HepG2 (cell line): ENCODE measurements around the gene PRUNE1. TPM values are rescaled to one million over a fixed set of nuclear protein-coding genes. Genes with fewer than 3 reads are reported as not detected.

Source experiments
- ATAD3A ChIP-seq: sonication (generic); formaldehyde crosslinking; IDR thresholded peaks from 2 replicates; pipeline ENCODE4 v1.4.0; 2020; ENCODE audit warnings: missing genetic modification reagents
- BHLHE40 ChIP-seq: IDR thresholded peaks from 2 replicates; pipeline ENCODE4 v1.6.1; 2011; ENCODE audit warnings: low read length, improper control_type of control experiment
- CCDC6 ChIP-seq: sonication (generic); formaldehyde crosslinking; IDR thresholded peaks from 2 replicates; pipeline ENCODE4 v1.8.1; 2022; ENCODE audit warnings: mild to moderate bottlenecking, missing genetic modification reagents, moderate library complexity
- DBP ChIP-seq: sonication (generic); formaldehyde crosslinking; IDR thresholded peaks from 2 replicates; pipeline ENCODE4 v1.4.0; 2020; ENCODE audit warnings: missing genetic modification reagents; ENCODE audit errors: not compliant biosample characterization
- ELF1 ChIP-seq: sonication (generic); formaldehyde crosslinking; IDR thresholded peaks from 2 replicates; pipeline ENCODE4 v1.4.0; 2020; ENCODE audit warnings: missing genetic modification reagents
- FOXK1 ChIP-seq: sonication (generic); formaldehyde crosslinking; IDR thresholded peaks from 2 replicates; pipeline ENCODE4 v1.4.0; 2020; ENCODE audit warnings: low read depth, missing genetic modification reagents, borderline replicate concordance
- GMEB2 ChIP-seq: IDR thresholded peaks from 2 replicates; pipeline ENCODE4 v1.6.1; 2016; ENCODE audit warnings: missing biosample characterization, missing genetic modification reagents, low read depth
- ISL2 ChIP-seq: sonication (generic); formaldehyde crosslinking; IDR thresholded peaks from 2 replicates; pipeline ENCODE4 v1.5.0; 2020; ENCODE audit warnings: missing genetic modification reagents
- MAF1 ChIP-seq: sonication (generic); formaldehyde crosslinking; IDR thresholded peaks from 2 replicates; pipeline ENCODE4 v1.5.0; 2020; ENCODE audit warnings: missing genetic modification reagents, borderline replicate concordance
- POLR2A ChIP-seq, 2 experiments: IDR thresholded peaks; 2 replicates each; pipeline ENCODE4 v1.6.1; 2011; ENCODE audit warnings: low read depth in 2 of 2, low read length in 2 of 2, mild to moderate bottlenecking in 1 of 2, moderate library complexity in 1 of 2; ENCODE audit not compliant: insufficient read depth in 1 of 2
- POLR2G ChIP-seq: fragments of 200-400 bp; formaldehyde crosslinking; IDR thresholded peaks from 2 replicates; pipeline ENCODE4 v1.6.1; 2018; ENCODE audit warnings: mild to moderate bottlenecking, low read depth, low read length, moderate library complexity
- SAFB2 ChIP-seq: sonication (generic); formaldehyde crosslinking; IDR thresholded peaks from 2 replicates; pipeline ENCODE4 v1.5.1; 2020; ENCODE audit warnings: missing genetic modification reagents, low read depth, mild to moderate bottlenecking, borderline replicate concordance
- SMAD3 ChIP-seq: sonication (generic); formaldehyde crosslinking; IDR thresholded peaks from 2 replicates; pipeline ENCODE4 v1.4.0; 2020; ENCODE audit warnings: missing genetic modification reagents
- SP140L ChIP-seq: sonication (generic); formaldehyde crosslinking; IDR thresholded peaks from 2 replicates; pipeline ENCODE4 v1.4.0; 2020; ENCODE audit warnings: missing genetic modification reagents, borderline replicate concordance
- SPEN ChIP-seq: sonication (generic); formaldehyde crosslinking; IDR thresholded peaks from 2 replicates; pipeline ENCODE4 v1.5.1; 2020; ENCODE audit warnings: low read depth, mild to moderate bottlenecking, missing genetic modification reagents
- TBX3 ChIP-seq: fragments of 450-650 bp; IDR thresholded peaks from 2 replicates; pipeline ENCODE4 v1.6.1; 2017; ENCODE audit warnings: antibody characterized with exemption, mild to moderate bottlenecking, inconsistent platforms, borderline replicate concordance
- THAP11 ChIP-seq: IDR thresholded peaks from 2 replicates; pipeline ENCODE4 v1.6.1; 2016; ENCODE audit warnings: missing biosample characterization, missing genetic modification reagents
- ZNF12 ChIP-seq: sonication (generic); formaldehyde crosslinking; IDR thresholded peaks from 2 replicates; pipeline ENCODE4 v1.5.0; 2020; ENCODE audit warnings: missing genetic modification reagents
- ZNF292 ChIP-seq: sonication (generic); formaldehyde crosslinking; IDR thresholded peaks from 2 replicates; pipeline ENCODE4 v1.8.1; 2022; ENCODE audit warnings: mild to moderate bottlenecking, low read depth, missing genetic modification reagents, borderline replicate concordance
- ZNF34 ChIP-seq: sonication (generic); formaldehyde crosslinking; IDR thresholded peaks from 2 replicates; pipeline ENCODE4 v1.4.0; 2020; ENCODE audit warnings: mild to moderate bottlenecking, missing genetic modification reagents, borderline replicate concordance
- ZNF430 ChIP-seq: sonication (generic); formaldehyde crosslinking; IDR thresholded peaks from 2 replicates; pipeline ENCODE4 v1.9.0; 2021; ENCODE audit warnings: mild to moderate bottlenecking, missing genetic modification reagents
- ZNF589 ChIP-seq: sonication (generic); formaldehyde crosslinking; conservative IDR thresholded peaks from 2 replicates; pipeline ENCODE4 v1.8.0; 2022; ENCODE audit warnings: mild to moderate bottlenecking, moderate library complexity, missing genetic modification reagents
- ZNF782 ChIP-seq: sonication (generic); formaldehyde crosslinking; IDR thresholded peaks from 2 replicates; pipeline ENCODE4 v1.4.0; 2020; ENCODE audit warnings: missing genetic modification reagents, mild to moderate bottlenecking, borderline replicate concordance
- ZNF784 ChIP-seq: sonication (generic); formaldehyde crosslinking; IDR thresholded peaks from 2 replicates; pipeline ENCODE4 v1.5.1; 2020; ENCODE audit warnings: missing genetic modification reagents, mild to moderate bottlenecking, borderline replicate concordance
- ZSCAN31 ChIP-seq: sonication (generic); formaldehyde crosslinking; IDR thresholded peaks from 2 replicates; pipeline ENCODE4 v1.5.0; 2020; ENCODE audit warnings: low read depth, mild to moderate bottlenecking, missing genetic modification reagents
- polyA plus RNA-seq, 8 experiments: library from polyadenylated mRNA; depleted of rRNA in 3 of 8; stranded (reverse) in 7 of 8; unstranded in 1 of 8; fragments of >200 nt; fragmentation: Illumina TruSeq in 4 of 8; extraction: Trizol in 4 of 8; gene quantifications; 2 replicates each; pipeline versions ENCODE4 v1.2.1 to v1.2.3, GENCODE V29; 2011 to 2016; ENCODE audit warnings: low read depth in 4 of 8, missing spikeins in 1 of 8, mixed read lengths in 1 of 8; ENCODE audit not compliant: insufficient read depth in 1 of 8
- total RNA-seq, 5 experiments: library from RNA; depleted of rRNA; stranded (reverse); fragments of >200 nt; fragmentation: Illumina TruSeq; extraction: Trizol; gene quantifications; 2 replicates each; pipeline ENCODE4 v1.2.3, GENCODE V29; 2016; ENCODE audit warnings: low read depth in 1 of 5
- TF ChIP-seq, protein P1 (sequence below): sonication (generic); formaldehyde crosslinking; IDR thresholded peaks from 2 replicates; pipeline ENCODE4 v1.5.0; 2020; ENCODE audit warnings: mild to moderate bottlenecking, missing genetic modification reagents

Gene PRUNE1
- total and polyA plus RNA-seq, 2 of the 13 experiments (the other 11 are each of a cell fraction or from before 2014, with no cell fraction given) = 19.0 to 31.9 TPM

- TF ChIP-seq SAFB2 = peak; percentile 69; the same call in 1 of the 2 replicates
- TF ChIP-seq ZNF12 (CRISPR knock-in tag) = peak; percentile 27
- no peak for TF ChIP-seq ZNF34 (CRISPR knock-in tag)
- TF ChIP-seq ELF1 (CRISPR knock-in tag) = no peak
- TF ChIP-seq MAF1 (CRISPR knock-in tag) = peak; percentile 68; the same call in 1 of the 2 replicates
- no peak; the same call in 1 of the 2 replicates for TF ChIP-seq ZNF292 (CRISPR knock-in tag)
- peak; percentile 68 for TF ChIP-seq THAP11 (CRISPR knock-in tag)
- peak; percentile 89; the same call in 1 of the 2 replicates for TF ChIP-seq CCDC6 (CRISPR knock-in tag)
- TF ChIP-seq ISL2 (CRISPR knock-in tag) = peak; percentile 80
- peak; percentile 67; the same call in 1 of the 2 replicates for TF ChIP-seq FOXK1
- TF ChIP-seq ZSCAN31 (CRISPR knock-in tag) = peak; percentile 86
- peak; percentile 80; the same call in 1 of the 2 replicates for TF ChIP-seq TBX3
- TF ChIP-seq ZNF589 (CRISPR knock-in tag) = no peak
- peak; percentile 84 for TF ChIP-seq ZNF784 (CRISPR knock-in tag)
- 0 out of 2 replicates have a peak, but pooled peaks have one; percentile 33 for TF ChIP-seq POLR2G
- TF ChIP-seq BHLHE40 = peak; percentile 86
- no peak for TF ChIP-seq DBP (CRISPR knock-in tag)
- no peak for TF ChIP-seq ZNF430 (CRISPR knock-in tag)
- TF ChIP-seq ZNF782 (CRISPR knock-in tag) = no peak
- TF ChIP-seq, protein P1, sequence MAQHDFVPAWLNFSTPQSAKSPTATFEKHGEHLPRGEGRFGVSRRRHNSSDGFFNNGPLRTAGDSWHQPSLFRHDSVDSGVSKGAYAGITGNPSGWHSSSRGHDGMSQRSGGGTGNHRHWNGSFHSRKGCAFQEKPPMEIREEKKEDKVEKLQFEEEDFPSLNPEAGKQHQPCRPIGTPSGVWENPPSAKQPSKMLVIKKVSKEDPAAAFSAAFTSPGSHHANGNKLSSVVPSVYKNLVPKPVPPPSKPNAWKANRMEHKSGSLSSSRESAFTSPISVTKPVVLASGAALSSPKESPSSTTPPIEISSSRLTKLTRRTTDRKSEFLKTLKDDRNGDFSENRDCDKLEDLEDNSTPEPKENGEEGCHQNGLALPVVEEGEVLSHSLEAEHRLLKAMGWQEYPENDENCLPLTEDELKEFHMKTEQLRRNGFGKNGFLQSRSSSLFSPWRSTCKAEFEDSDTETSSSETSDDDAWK = no peak
- TF ChIP-seq POLR2A (IDR thresholded peaks at IDR 0.05; ENCODE audit: insufficient read depth in 1 of 2, low read depth in 2 of 2, low read length in 2 of 2) = peak in 1 of 2 experiments; percentile 58; a peak in 2 of 4 replicates
- no peak for TF ChIP-seq SP140L (CRISPR knock-in tag)
- no peak for TF ChIP-seq GMEB2 (CRISPR knock-in tag)
- TF ChIP-seq SPEN = peak; percentile 89
- TF ChIP-seq SMAD3 (CRISPR knock-in tag) = peak; percentile 89
- no peak for TF ChIP-seq ATAD3A (CRISPR knock-in tag)
These were observed 37.3 kb upstream of the PRUNE1 start (continued) for GRCh38 chr1:150970808-150971582.
